Measurements from ENCODE around the gene ORMDL1. TPM values are rescaled to one million over a fixed set of nuclear protein-coding genes. Genes with fewer than 3 reads are reported as not detected.

The ORMDL1 gene
- total RNA-seq (2022; extraction: Qiagen RNA extraction), result 38.3 to 49.7 TPM (median 43.6 TPM) in 5 replicates

GRCh38 chr2:189783927-189784867 is at the start of gene ORMDL1, which contains the start of gene PMS1:
ORMDL1 (minus strand) TSS chr2:189784339; CDS start chr2:189782595, 1,744 bp downstream.
PMS1 (plus strand) TSS chr2:189784450; CDS start chr2:189791810, 7,360 bp downstream.

GRCh38 chr2:189762551-189763298 is 21.4 kb downstream of the ORMDL1 start, which contains the start of gene OSGEPL1:
OSGEPL1 (minus strand) TSS chr2:189762792; CDS start chr2:189761640, 1,152 bp downstream.

Other genes starting within 250 kb of the ORMDL1 start
- gene SLC40A1, start 203.6 kb downstream of the ORMDL1 start, total RNA-seq (2022; extraction: Qiagen RNA extraction), result 1.4 to 2.0 TPM (median 1.7 TPM) in 5 replicates
- 33.8 to 39.9 TPM (median 35.4 TPM) in 5 replicates for gene ASNSD1, start 122.9 kb downstream of the ORMDL1 start, total RNA-seq (2022; extraction: Qiagen RNA extraction)
- gene ANKAR, start 109.7 kb downstream of the ORMDL1 start, total RNA-seq (2022; extraction: Qiagen RNA extraction), result 1.2 to 1.8 TPM (median 1.3 TPM) in 5 replicates
- gene OSGEPL1, start 21.5 kb downstream of the ORMDL1 start, total RNA-seq (2022; extraction: Qiagen RNA extraction), result 3.8 to 4.7 TPM (median 4.3 TPM) in 5 replicates
- 5.5 to 9.0 TPM (median 7.7 TPM) in 5 replicates for gene PMS1, start 111 bp upstream of the ORMDL1 start, total RNA-seq (2022; extraction: Qiagen RNA extraction)